IMR-90 (cell line): Measurements from ENCODE around the gene VEZT. TPM values are rescaled to one million over a fixed set of nuclear protein-coding genes. Genes with fewer than 3 reads are reported as not detected.

ENCODE experiments used
- ATAC-seq: fragments of 200-7000 bp; cut with Tn5 transposase; 2 replicates; pipeline ENCODE4 v1.9.1; 2020; ENCODE audit warnings: low read depth, mild to moderate bottlenecking, moderate library complexity
- BruUV-seq: library from RNA; stranded (reverse); fragments of 400-500 nt; replicated peaks from 2 replicates; lab custom pipeline; 2021; lab: Mats Ljungman, UMichigan
- CTCF ChIA-PET: fragments of 300-600 bp; formaldehyde crosslinking; extraction: SDS; loops from one replicate; lab custom pipeline; 2021; ENCODE audit warnings: antibody characterized with exemption; lab: Yijun Ruan, JAX
- POLR2A ChIA-PET: fragments of 300-600 bp; sonication (Branson Sonifier 250); formaldehyde crosslinking; loops from one replicate; lab custom pipeline; 2022; ENCODE audit warnings: antibody characterized with exemption; ENCODE audit not compliant: unreplicated experiment; lab: Charles Lee
- DNase-seq: peaks from one replicate; pipeline ENCODE4 v3.0.0; 2013
- H2AFZ ChIP-seq: replicated peaks from 2 replicates; pipeline ENCODE3; 2013; ENCODE audit warnings: low read length, mild to moderate bottlenecking; ENCODE audit not compliant: poor library complexity
- H2AK5ac ChIP-seq: 2 replicates; pipeline ENCODE4 v1.6.1; 2013; ENCODE audit warnings: low read depth, low read length, inconsistent platforms
- H2AK9ac ChIP-seq: replicated peaks from 2 replicates; pipeline ENCODE3; 2013; ENCODE audit warnings: mild to moderate bottlenecking, low read depth, low read length, moderate library complexity; ENCODE audit not compliant: poor library complexity
- H2BK120ac ChIP-seq: 2 replicates; pipeline ENCODE4 v1.6.1; 2013; ENCODE audit warnings: low read depth, low read length, inconsistent platforms
- H2BK15ac ChIP-seq: 3 replicates; pipeline ENCODE4 v1.6.1; 2013; ENCODE audit warnings: low read depth, low read length, inconsistent platforms
- H2BK20ac ChIP-seq: 2 replicates; pipeline ENCODE4 v1.6.1; 2013; ENCODE audit warnings: low read depth, mild to moderate bottlenecking, inconsistent platforms, low read length, moderate library complexity
- H2BK5ac ChIP-seq: 2 replicates; pipeline ENCODE4 v1.6.1; 2013; ENCODE audit warnings: mild to moderate bottlenecking, low read depth, low read length, inconsistent platforms; ENCODE audit not compliant: poor library complexity, severe bottlenecking
- H3K14ac ChIP-seq: replicated peaks from 2 replicates; pipeline ENCODE4 v1.6.1; 2013; ENCODE audit warnings: low read depth, low read length, inconsistent platforms
- H3K18ac ChIP-seq: 2 replicates; pipeline ENCODE4 v1.6.1; 2013; ENCODE audit warnings: low read depth, low read length, control low read depth
- H3K23ac ChIP-seq: 2 replicates; pipeline ENCODE4 v1.6.1; 2013; ENCODE audit warnings: low read depth, low read length, inconsistent platforms
- H3K27ac ChIP-seq: 2 replicates; pipeline ENCODE4 v1.5.1; 2013; ENCODE audit warnings: mild to moderate bottlenecking, control low read depth, low read length; ENCODE audit not compliant: insufficient read depth
- H3K27me3 ChIP-seq: 2 replicates; pipeline ENCODE4 v1.6.1; 2013; ENCODE audit warnings: low read length; ENCODE audit not compliant: control insufficient read depth, insufficient read depth
- H3K36me3 ChIP-seq: 2 replicates; pipeline ENCODE4 v1.6.1; 2013; ENCODE audit warnings: low read length, mixed read lengths; ENCODE audit not compliant: control insufficient read depth, insufficient read depth
- H3K4ac ChIP-seq: 2 replicates; pipeline ENCODE4 v1.6.1; 2013; ENCODE audit warnings: low read depth, low read length, inconsistent platforms
- H3K4me1 ChIP-seq: 2 replicates; pipeline ENCODE4 v1.6.1; 2013; ENCODE audit warnings: low read length, mixed read lengths; ENCODE audit not compliant: control insufficient read depth, insufficient read depth
- H3K4me2 ChIP-seq: 2 replicates; pipeline ENCODE4 v1.6.1; 2013; ENCODE audit warnings: low read depth, mild to moderate bottlenecking, control low read depth, low read length, moderate library complexity
- H3K4me3 ChIP-seq: 2 replicates; pipeline ENCODE4 v1.5.1; 2013; ENCODE audit warnings: low read depth, mild to moderate bottlenecking, control low read depth, low read length, moderate library complexity; ENCODE audit not compliant: insufficient read depth
- H3K56ac ChIP-seq: 2 replicates; pipeline ENCODE4 v1.6.1; 2013; ENCODE audit warnings: low read length, inconsistent platforms; ENCODE audit not compliant: insufficient read depth; ENCODE audit errors: extremely low read depth
- H3K79me1 ChIP-seq, 2 experiments: 2 replicates each; pipeline ENCODE4 v1.6.1; 2013; ENCODE audit warnings: low read length in 2 of 2, inconsistent platforms in 1 of 2, low read depth in 1 of 2
- H3K9ac ChIP-seq: 2 replicates; pipeline ENCODE4 v1.6.1; 2013; ENCODE audit warnings: low read depth, low read length, control low read depth
- H3K9me1 ChIP-seq: 2 replicates; pipeline ENCODE4 v1.6.1; 2013; ENCODE audit warnings: low read length, inconsistent platforms; ENCODE audit not compliant: insufficient read depth
- H3K9me3 ChIP-seq: 2 replicates; pipeline ENCODE4 v1.6.1; 2013; ENCODE audit warnings: low read length; ENCODE audit not compliant: control insufficient read depth, insufficient read depth
- H4K20me1 ChIP-seq: 2 replicates; pipeline ENCODE4 v1.6.1; 2013; ENCODE audit warnings: low read length, inconsistent platforms; ENCODE audit not compliant: insufficient read depth
- H4K5ac ChIP-seq: 2 replicates; pipeline ENCODE4 v1.6.1; 2013; ENCODE audit warnings: mild to moderate bottlenecking, low read depth, low read length, control low read depth
- H4K8ac ChIP-seq, 2 experiments: 2 replicates each; pipeline ENCODE4 v1.6.1; 2013; ENCODE audit warnings: low read depth in 2 of 2, low read length in 2 of 2, control low read depth in 1 of 2, inconsistent platforms in 1 of 2
- H4K91ac ChIP-seq: 2 replicates; pipeline ENCODE4 v1.6.1; 2013; ENCODE audit warnings: low read depth, low read length, inconsistent platforms; ENCODE audit not compliant: insufficient read depth
- BHLHE40 ChIP-seq: fragments of 150-350 bp; IDR thresholded peaks from 2 replicates; pipeline ENCODE4 v1.6.1; 2016; ENCODE audit warnings: mild to moderate bottlenecking, low read depth, low read length
- CHD1 ChIP-seq: IDR thresholded peaks from 2 replicates; pipeline ENCODE4 v1.6.1; 2012; ENCODE audit warnings: low read depth, low read length, improper control_type of control experiment
- MAFK ChIP-seq: IDR thresholded peaks from 2 replicates; pipeline ENCODE4 v1.6.1; 2012; ENCODE audit warnings: low read depth, low read length, improper control_type of control experiment
- MAZ ChIP-seq: IDR thresholded peaks from 2 replicates; pipeline ENCODE4 v1.6.1; 2012; ENCODE audit warnings: low read depth, mild to moderate bottlenecking, low read length, improper control_type of control experiment, moderate library complexity, borderline replicate concordance
- NFE2L2 ChIP-seq: fragments of 150-350 bp; IDR thresholded peaks from 2 replicates; pipeline ENCODE4 v1.6.1; 2016; ENCODE audit warnings: low read depth, mild to moderate bottlenecking, low read length
- WGBS, 2 experiments: methylation state at CpG; one replicate each; pipeline versions ENCODE4 v1.1.5 to v1.1.7; 2013; ENCODE audit warnings: missing lambda C conversion rate in 2 of 2; ENCODE audit not compliant: insufficient read length in 1 of 2; ENCODE audit errors: extremely low coverage in 2 of 2; 5-methylcytosine and 5-hydroxymethylcytosine counted together
- dilution Hi-C: fragments of 300-500 bp; cut with HindIII; formaldehyde crosslinking; loops from one replicate; pipeline ENCODE4 v1.14.3; 2018; ENCODE audit warnings: low sequenced_read_pairs; ENCODE audit not compliant: unreplicated experiment
- in situ Hi-C: fragments of 300-500 bp; cut with MboI; formaldehyde crosslinking; loops from 3 replicates; pipeline ENCODE4 v1.14.3; 2019; ENCODE audit warnings: low sequenced_read_pairs, inconsistent platforms, mixed read lengths
- intact Hi-C: fragments of 100-400 bp; cut with micrococcal nuclease; formaldehyde crosslinking; loops from 2 replicates; pipeline ENCODE4 v1.10.0; 2022
- polyA plus RNA-seq, 3 experiments: library from polyadenylated mRNA; depleted of rRNA; stranded (reverse); fragments of >200 nt; gene quantifications; 2 replicates each; pipeline ENCODE4 v1.2.3, GENCODE V29; 2012; ENCODE audit warnings: low replicate concordance in 1 of 3
- total RNA-seq: library from RNA; depleted of rRNA; stranded (reverse); fragments of >200 nt; gene quantifications from 2 replicates; pipeline ENCODE4 v1.2.3, GENCODE V29; 2012
- TF ChIP-seq, protein P1 (sequence below): conservative IDR thresholded peaks from 2 replicates; pipeline ENCODE4 v1.5.1; 2012; ENCODE audit warnings: mild to moderate bottlenecking, low read depth, low read length, improper control_type of control experiment

Gene VEZT
- total and polyA plus RNA-seq, 2 of the 4 experiments (the other 2 are of a cell fraction) = 54.5 to 90.2 TPM

DNA sequence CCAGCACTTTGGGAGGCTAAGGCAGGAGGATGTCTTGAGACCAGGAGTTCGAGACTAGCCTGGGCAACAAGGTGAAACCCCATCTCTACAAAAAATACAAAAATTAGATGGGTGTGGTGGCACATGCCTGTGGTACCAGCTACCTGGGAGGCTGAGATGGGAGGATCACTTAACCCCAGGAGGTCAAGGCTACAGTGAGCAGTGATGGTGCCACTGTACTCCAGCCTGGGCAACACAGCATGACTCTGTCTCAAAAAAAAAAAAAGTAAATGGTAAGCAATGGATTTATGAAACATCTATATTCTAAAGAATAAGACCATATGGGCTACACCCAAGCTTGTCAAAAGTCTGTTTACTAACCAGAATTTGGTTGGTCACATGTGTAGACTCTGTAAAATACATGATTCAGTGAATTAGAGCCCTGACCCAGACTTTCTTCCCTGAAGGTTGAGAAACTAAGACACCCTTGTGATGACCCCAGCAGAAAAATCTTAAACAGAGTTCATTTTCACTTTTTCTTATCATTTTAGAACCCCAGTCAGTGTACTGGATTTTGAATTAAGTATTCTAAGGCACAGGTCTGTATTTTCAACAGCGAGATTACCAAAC is 12.5 kb upstream of the VEZT start:
- Histone ChIP-seq H3K23ac (peak overlapping the region; percentile 72; the same call in 1 of the 2 replicates), H3K4me2 (peak overlapping the region; percentile 40; the same call in 1 of the 2 replicates), H3K14ac (peak overlapping the region; percentile 88), H2AK9ac (no peak overlapping the region), H3K79me1 (peaks cover 18 to 57% of the 10 kb centered on the region in 2 experiments), H3K36me3 (no peaks in the 10 kb centered on the region), H2BK20ac (peak overlapping the region; percentile 83; the same call in 1 of the 2 replicates), H4K91ac (peak overlapping the region; percentile 94), H2AK5ac (peak overlapping the region; percentile 99; the same call in 1 of the 2 replicates), H3K27ac (peak overlapping the region; percentile 71), H3K4me3 (no peak overlapping the region), H3K9me3 (no peaks in the 10 kb centered on the region), H3K4ac (peak overlapping the region; percentile 96), H4K8ac (peak overlapping the region; percentile 71 to 95; a peak in 3 of 4 replicates), H2AFZ (no peak overlapping the region), H2BK5ac (peak overlapping the region; percentile 97), H3K9ac (no peak overlapping the region; the same call in 1 of the 2 replicates), H3K56ac (no peak overlapping the region), H4K20me1 (no peaks in the 10 kb centered on the region), H2BK15ac (peak overlapping the region; percentile 97), H4K5ac (peak overlapping the region; percentile 86), H2BK120ac (peak overlapping the region; percentile 96), H3K27me3 (no peaks in the 10 kb centered on the region), H3K18ac (peak overlapping the region; percentile 87), H3K4me1 (peaks cover 24% of the 10 kb centered on the region), H3K9me1 (peaks cover 11% of the 10 kb centered on the region)
- in situ Hi-C loops (no loop called here), intact Hi-C loops (no loop called here), dilution Hi-C loops (no loop called here)
- DNase-seq (no peak), ATAC-seq (no peak)
- WGBS, 2 experiments = no CpG with 5 or more reads among the region's 2 CpGs
- BruUV-seq = no TSS peak
- ChIA-PET POLR2A (no interaction called here), CTCF (interaction anchor here (0.6 to 1.5 kb wide), 3 partner anchors 13 to 1029 kb away, joined by 3 to 5 read pairs (median 5); partner anchors contain the start of gene VEZT)
- no peak for TF ChIP-seq BHLHE40
- TF ChIP-seq NFE2L2 = no peak
- no peak for TF ChIP-seq MAFK
- TF ChIP-seq MAZ = no peak
- TF ChIP-seq, protein P1, sequence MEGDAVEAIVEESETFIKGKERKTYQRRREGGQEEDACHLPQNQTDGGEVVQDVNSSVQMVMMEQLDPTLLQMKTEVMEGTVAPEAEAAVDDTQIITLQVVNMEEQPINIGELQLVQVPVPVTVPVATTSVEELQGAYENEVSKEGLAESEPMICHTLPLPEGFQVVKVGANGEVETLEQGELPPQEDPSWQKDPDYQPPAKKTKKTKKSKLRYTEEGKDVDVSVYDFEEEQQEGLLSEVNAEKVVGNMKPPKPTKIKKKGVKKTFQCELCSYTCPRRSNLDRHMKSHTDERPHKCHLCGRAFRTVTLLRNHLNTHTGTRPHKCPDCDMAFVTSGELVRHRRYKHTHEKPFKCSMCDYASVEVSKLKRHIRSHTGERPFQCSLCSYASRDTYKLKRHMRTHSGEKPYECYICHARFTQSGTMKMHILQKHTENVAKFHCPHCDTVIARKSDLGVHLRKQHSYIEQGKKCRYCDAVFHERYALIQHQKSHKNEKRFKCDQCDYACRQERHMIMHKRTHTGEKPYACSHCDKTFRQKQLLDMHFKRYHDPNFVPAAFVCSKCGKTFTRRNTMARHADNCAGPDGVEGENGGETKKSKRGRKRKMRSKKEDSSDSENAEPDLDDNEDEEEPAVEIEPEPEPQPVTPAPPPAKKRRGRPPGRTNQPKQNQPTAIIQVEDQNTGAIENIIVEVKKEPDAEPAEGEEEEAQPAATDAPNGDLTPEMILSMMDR = no peak
- TF ChIP-seq CHD1 = no peak
